WTC11 (cell line): ENCODE measurements around the gene TMEM217. TPM values are rescaled to one million over a fixed set of nuclear protein-coding genes. Genes with fewer than 3 reads are reported as not detected.

ENCODE experiments used
- ATAC-seq: fragments of 200-7000 bp; cut with Tn5 transposase; 2 replicates; pipeline ENCODE4 v1.10.0; 2021; ENCODE audit warnings: mild to moderate bottlenecking, moderate library complexity
- CTCF ChIA-PET: fragments of 300-600 bp; sonication (Branson Sonifier 250); formaldehyde crosslinking; loops from one replicate; lab custom pipeline; 2021; ENCODE audit warnings: antibody characterized with exemption; lab: Charles Lee
- POLR2A ChIA-PET: fragments of 350-600 bp; sonication (Branson Sonifier 250); formaldehyde crosslinking; loops from one replicate; lab custom pipeline; 2021; ENCODE audit warnings: antibody characterized with exemption; lab: Charles Lee
- DNase-seq: peaks from one replicate; pipeline ENCODE4 v3.0.0; 2021; ENCODE audit warnings: low spot score
- H3K27ac Mint-ChIP-seq: 2 replicates; pipeline ENCODE4 v1.8.0; 2021; ENCODE audit warnings: mixed read lengths
- H3K27me3 Mint-ChIP-seq: 2 replicates; pipeline ENCODE4 v1.8.0; 2021; ENCODE audit warnings: low read depth, mild to moderate bottlenecking, moderate library complexity, mixed read lengths
- H3K36me3 Mint-ChIP-seq: 2 replicates; pipeline ENCODE4 v1.8.0; 2021; ENCODE audit warnings: mixed read lengths
- H3K4me1 Mint-ChIP-seq: 2 replicates; pipeline ENCODE4 v1.8.0; 2022; ENCODE audit warnings: mixed read lengths
- H3K4me3 Mint-ChIP-seq: 2 replicates; pipeline ENCODE4 v1.8.0; 2021; ENCODE audit warnings: mild to moderate bottlenecking, moderate library complexity, mixed read lengths
- H3K9me3 Mint-ChIP-seq: 2 replicates; pipeline ENCODE4 v1.8.0; 2021; ENCODE audit warnings: mixed read lengths
- CREM ChIP-seq: sonication (generic); formaldehyde crosslinking; IDR thresholded peaks from 2 replicates; pipeline ENCODE4 v1.8.1; 2022; ENCODE audit warnings: mild to moderate bottlenecking, missing genetic modification reagents, moderate library complexity
- ELF4 ChIP-seq: sonication (generic); formaldehyde crosslinking; IDR thresholded peaks from 2 replicates; pipeline ENCODE4 v1.8.1; 2022; ENCODE audit warnings: low read depth, mild to moderate bottlenecking, moderate library complexity, missing genetic modification reagents
- EMX1 ChIP-seq: fragments of 250-450 bp; sonication (Bioruptor Pico); IDR thresholded peaks from 2 replicates; pipeline ENCODE4 v1.8.0; 2021; ENCODE audit warnings: mild to moderate bottlenecking
- FOXJ3 ChIP-seq: sonication (generic); formaldehyde crosslinking; IDR thresholded peaks from 2 replicates; pipeline ENCODE4 v1.9.0; 2021; ENCODE audit warnings: missing genetic modification reagents, mild to moderate bottlenecking, borderline replicate concordance
- GABPB1 ChIP-seq: sonication (generic); formaldehyde crosslinking; IDR thresholded peaks from 2 replicates; pipeline ENCODE4 v1.8.1; 2023; ENCODE audit warnings: mild to moderate bottlenecking, missing genetic modification reagents
- GTF2I ChIP-seq: fragments of 250-450 bp; sonication (Bioruptor Pico); conservative IDR thresholded peaks from 2 replicates; pipeline ENCODE4 v1.4.0; 2021; ENCODE audit warnings: mild to moderate bottlenecking
- JAZF1 ChIP-seq: fragments of 250-450 bp; sonication (Bioruptor Pico); IDR thresholded peaks from 2 replicates; pipeline ENCODE4 v1.9.0; 2021; ENCODE audit warnings: moderate library complexity, mild to moderate bottlenecking, inconsistent platforms
- MYBL2 ChIP-seq: sonication (generic); formaldehyde crosslinking; IDR thresholded peaks from 2 replicates; pipeline ENCODE4 v1.8.1; 2023; ENCODE audit warnings: mild to moderate bottlenecking, moderate library complexity, missing genetic modification reagents
- PRRX2 ChIP-seq: fragments of 250-450 bp; sonication (Bioruptor Pico); IDR thresholded peaks from 2 replicates; pipeline ENCODE4 v1.8.0; 2021; ENCODE audit warnings: mild to moderate bottlenecking
- ZBTB21 ChIP-seq: sonication (generic); formaldehyde crosslinking; IDR thresholded peaks from 2 replicates; pipeline ENCODE4 v1.8.1; 2023; ENCODE audit warnings: mild to moderate bottlenecking, missing genetic modification reagents, borderline replicate concordance
- ZNF219 ChIP-seq: sonication (generic); formaldehyde crosslinking; IDR thresholded peaks from 2 replicates; pipeline ENCODE4 v1.8.0; 2023; ENCODE audit warnings: missing genetic modification reagents, mild to moderate bottlenecking, borderline replicate concordance
- total RNA-seq: library from RNA; stranded (reverse); gene quantifications from 3 replicates; pipeline ENCODE4 v1.2.3, GENCODE V29; 2021
- TF ChIP-seq, protein P1 (sequence below): fragments of 250-450 bp; sonication (Bioruptor Pico); IDR thresholded peaks from 2 replicates; pipeline ENCODE4 v1.9.0; 2021; ENCODE audit warnings: mild to moderate bottlenecking
- TF ChIP-seq, protein P2 (sequence below): sonication (generic); formaldehyde crosslinking; IDR thresholded peaks from 2 replicates; pipeline ENCODE4 v1.8.1; 2023; ENCODE audit warnings: mild to moderate bottlenecking, missing genetic modification reagents, moderate library complexity
- TF ChIP-seq, protein P3 (sequence below): sonication (generic); formaldehyde crosslinking; IDR thresholded peaks from 2 replicates; pipeline ENCODE4 v1.8.0; 2023; ENCODE audit warnings: missing genetic modification reagents, mild to moderate bottlenecking, borderline replicate concordance
- TF ChIP-seq, protein P4 (sequence below): sonication (generic); formaldehyde crosslinking; IDR thresholded peaks from 2 replicates; pipeline ENCODE4 v1.8.0; 2022; ENCODE audit warnings: mild to moderate bottlenecking, missing genetic modification reagents
- TF ChIP-seq, protein P5 (sequence below): fragments of 250-450 bp; sonication (Bioruptor Pico); IDR thresholded peaks from 2 replicates; pipeline ENCODE4 v1.9.0; 2021; ENCODE audit warnings: mild to moderate bottlenecking, borderline replicate concordance

Gene TMEM217
- total RNA-seq, 1 experiment from 2014 or later = 0.61 TPM

DNA sequence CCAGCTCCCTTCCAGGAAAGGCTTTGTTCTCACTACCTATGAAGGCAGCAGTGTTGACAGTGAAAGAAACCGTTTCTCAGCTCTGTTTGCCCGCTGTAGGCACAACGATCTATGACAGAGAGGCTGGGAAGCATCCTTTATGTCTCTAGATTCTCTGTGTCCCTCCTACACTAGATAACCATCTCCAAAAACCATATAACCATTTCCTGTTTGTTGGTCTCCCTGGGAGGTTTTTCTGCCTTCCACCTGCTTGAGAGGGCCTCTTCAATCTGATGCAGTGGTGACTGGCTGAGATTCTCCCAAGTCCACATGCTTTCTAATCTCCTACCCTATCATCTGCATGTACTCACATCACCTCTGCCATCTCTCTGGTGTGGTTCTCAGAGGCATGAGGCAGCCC lies 32.0 kb upstream of the TMEM217 start:
- TF ChIP-seq ZNF219 (CRISPR knock-in tag) = no peak
- TF ChIP-seq CREM (CRISPR knock-in tag) = no peak
- TF ChIP-seq MYBL2 (CRISPR knock-in tag) = no peak
- TF ChIP-seq, protein P1, sequence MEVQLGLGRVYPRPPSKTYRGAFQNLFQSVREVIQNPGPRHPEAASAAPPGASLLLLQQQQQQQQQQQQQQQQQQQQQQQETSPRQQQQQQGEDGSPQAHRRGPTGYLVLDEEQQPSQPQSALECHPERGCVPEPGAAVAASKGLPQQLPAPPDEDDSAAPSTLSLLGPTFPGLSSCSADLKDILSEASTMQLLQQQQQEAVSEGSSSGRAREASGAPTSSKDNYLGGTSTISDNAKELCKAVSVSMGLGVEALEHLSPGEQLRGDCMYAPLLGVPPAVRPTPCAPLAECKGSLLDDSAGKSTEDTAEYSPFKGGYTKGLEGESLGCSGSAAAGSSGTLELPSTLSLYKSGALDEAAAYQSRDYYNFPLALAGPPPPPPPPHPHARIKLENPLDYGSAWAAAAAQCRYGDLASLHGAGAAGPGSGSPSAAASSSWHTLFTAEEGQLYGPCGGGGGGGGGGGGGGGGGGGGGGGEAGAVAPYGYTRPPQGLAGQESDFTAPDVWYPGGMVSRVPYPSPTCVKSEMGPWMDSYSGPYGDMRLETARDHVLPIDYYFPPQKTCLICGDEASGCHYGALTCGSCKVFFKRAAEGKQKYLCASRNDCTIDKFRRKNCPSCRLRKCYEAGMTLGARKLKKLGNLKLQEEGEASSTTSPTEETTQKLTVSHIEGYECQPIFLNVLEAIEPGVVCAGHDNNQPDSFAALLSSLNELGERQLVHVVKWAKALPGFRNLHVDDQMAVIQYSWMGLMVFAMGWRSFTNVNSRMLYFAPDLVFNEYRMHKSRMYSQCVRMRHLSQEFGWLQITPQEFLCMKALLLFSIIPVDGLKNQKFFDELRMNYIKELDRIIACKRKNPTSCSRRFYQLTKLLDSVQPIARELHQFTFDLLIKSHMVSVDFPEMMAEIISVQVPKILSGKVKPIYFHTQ = no peak
- TF ChIP-seq GABPB1 = no peak
- TF ChIP-seq, protein P2, sequence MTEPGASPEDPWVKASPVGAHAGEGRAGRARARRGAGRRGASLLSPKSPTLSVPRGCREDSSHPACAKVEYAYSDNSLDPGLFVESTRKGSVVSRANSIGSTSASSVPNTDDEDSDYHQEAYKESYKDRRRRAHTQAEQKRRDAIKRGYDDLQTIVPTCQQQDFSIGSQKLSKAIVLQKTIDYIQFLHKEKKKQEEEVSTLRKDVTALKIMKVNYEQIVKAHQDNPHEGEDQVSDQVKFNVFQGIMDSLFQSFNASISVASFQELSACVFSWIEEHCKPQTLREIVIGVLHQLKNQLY = no peak
- no peak for TF ChIP-seq GTF2I (CRISPR knock-in tag)
- no peak for TF ChIP-seq PRRX2 (CRISPR knock-in tag)
- TF ChIP-seq, protein P3, sequence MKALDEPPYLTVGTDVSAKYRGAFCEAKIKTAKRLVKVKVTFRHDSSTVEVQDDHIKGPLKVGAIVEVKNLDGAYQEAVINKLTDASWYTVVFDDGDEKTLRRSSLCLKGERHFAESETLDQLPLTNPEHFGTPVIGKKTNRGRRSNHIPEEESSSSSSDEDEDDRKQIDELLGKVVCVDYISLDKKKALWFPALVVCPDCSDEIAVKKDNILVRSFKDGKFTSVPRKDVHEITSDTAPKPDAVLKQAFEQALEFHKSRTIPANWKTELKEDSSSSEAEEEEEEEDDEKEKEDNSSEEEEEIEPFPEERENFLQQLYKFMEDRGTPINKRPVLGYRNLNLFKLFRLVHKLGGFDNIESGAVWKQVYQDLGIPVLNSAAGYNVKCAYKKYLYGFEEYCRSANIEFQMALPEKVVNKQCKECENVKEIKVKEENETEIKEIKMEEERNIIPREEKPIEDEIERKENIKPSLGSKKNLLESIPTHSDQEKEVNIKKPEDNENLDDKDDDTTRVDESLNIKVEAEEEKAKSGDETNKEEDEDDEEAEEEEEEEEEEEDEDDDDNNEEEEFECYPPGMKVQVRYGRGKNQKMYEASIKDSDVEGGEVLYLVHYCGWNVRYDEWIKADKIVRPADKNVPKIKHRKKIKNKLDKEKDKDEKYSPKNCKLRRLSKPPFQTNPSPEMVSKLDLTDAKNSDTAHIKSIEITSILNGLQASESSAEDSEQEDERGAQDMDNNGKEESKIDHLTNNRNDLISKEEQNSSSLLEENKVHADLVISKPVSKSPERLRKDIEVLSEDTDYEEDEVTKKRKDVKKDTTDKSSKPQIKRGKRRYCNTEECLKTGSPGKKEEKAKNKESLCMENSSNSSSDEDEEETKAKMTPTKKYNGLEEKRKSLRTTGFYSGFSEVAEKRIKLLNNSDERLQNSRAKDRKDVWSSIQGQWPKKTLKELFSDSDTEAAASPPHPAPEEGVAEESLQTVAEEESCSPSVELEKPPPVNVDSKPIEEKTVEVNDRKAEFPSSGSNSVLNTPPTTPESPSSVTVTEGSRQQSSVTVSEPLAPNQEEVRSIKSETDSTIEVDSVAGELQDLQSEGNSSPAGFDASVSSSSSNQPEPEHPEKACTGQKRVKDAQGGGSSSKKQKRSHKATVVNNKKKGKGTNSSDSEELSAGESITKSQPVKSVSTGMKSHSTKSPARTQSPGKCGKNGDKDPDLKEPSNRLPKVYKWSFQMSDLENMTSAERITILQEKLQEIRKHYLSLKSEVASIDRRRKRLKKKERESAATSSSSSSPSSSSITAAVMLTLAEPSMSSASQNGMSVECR = no peak
- no peak for TF ChIP-seq FOXJ3 (CRISPR knock-in tag)
- TF ChIP-seq JAZF1 (CRISPR knock-in tag) = no peak
- TF ChIP-seq, protein P4, sequence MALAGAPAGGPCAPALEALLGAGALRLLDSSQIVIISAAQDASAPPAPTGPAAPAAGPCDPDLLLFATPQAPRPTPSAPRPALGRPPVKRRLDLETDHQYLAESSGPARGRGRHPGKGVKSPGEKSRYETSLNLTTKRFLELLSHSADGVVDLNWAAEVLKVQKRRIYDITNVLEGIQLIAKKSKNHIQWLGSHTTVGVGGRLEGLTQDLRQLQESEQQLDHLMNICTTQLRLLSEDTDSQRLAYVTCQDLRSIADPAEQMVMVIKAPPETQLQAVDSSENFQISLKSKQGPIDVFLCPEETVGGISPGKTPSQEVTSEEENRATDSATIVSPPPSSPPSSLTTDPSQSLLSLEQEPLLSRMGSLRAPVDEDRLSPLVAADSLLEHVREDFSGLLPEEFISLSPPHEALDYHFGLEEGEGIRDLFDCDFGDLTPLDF (CRISPR knock-in tag) = no peak
- no peak for TF ChIP-seq EMX1 (CRISPR knock-in tag)
- no peak for TF ChIP-seq ELF4
- TF ChIP-seq, protein P5, sequence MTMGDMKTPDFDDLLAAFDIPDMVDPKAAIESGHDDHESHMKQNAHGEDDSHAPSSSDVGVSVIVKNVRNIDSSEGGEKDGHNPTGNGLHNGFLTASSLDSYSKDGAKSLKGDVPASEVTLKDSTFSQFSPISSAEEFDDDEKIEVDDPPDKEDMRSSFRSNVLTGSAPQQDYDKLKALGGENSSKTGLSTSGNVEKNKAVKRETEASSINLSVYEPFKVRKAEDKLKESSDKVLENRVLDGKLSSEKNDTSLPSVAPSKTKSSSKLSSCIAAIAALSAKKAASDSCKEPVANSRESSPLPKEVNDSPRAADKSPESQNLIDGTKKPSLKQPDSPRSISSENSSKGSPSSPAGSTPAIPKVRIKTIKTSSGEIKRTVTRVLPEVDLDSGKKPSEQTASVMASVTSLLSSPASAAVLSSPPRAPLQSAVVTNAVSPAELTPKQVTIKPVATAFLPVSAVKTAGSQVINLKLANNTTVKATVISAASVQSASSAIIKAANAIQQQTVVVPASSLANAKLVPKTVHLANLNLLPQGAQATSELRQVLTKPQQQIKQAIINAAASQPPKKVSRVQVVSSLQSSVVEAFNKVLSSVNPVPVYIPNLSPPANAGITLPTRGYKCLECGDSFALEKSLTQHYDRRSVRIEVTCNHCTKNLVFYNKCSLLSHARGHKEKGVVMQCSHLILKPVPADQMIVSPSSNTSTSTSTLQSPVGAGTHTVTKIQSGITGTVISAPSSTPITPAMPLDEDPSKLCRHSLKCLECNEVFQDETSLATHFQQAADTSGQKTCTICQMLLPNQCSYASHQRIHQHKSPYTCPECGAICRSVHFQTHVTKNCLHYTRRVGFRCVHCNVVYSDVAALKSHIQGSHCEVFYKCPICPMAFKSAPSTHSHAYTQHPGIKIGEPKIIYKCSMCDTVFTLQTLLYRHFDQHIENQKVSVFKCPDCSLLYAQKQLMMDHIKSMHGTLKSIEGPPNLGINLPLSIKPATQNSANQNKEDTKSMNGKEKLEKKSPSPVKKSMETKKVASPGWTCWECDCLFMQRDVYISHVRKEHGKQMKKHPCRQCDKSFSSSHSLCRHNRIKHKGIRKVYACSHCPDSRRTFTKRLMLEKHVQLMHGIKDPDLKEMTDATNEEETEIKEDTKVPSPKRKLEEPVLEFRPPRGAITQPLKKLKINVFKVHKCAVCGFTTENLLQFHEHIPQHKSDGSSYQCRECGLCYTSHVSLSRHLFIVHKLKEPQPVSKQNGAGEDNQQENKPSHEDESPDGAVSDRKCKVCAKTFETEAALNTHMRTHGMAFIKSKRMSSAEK = no peak
- TF ChIP-seq ZBTB21 (CRISPR knock-in tag) = no peak
- Mint-ChIP-seq H3K27me3 (no peaks in the 10 kb centered on the region), H3K4me1 (no peaks in the 10 kb centered on the region), H3K36me3 (peaks cover 48% of the 10 kb centered on the region), H3K9me3 (no peaks in the 10 kb centered on the region), H3K27ac (no peak overlapping the region), H3K4me3 (no peak overlapping the region)
- no peak for ATAC-seq
- no peak for DNase-seq
- CTCF ChIA-PET = interaction anchor here (1.4 to 2.4 kb wide), 2 partner anchors 13 to 25 kb away, joined by 4 to 7 read pairs; no protein-coding TSS in a partner anchor
- POLR2A ChIA-PET = interaction anchor here (0.5 kb wide), 1 partner anchor 396 kb away, joined by 3 read pairs; no protein-coding TSS in a partner anchor
